ENCODE measurements around the gene MED22. TPM values are rescaled to one million over a fixed set of nuclear protein-coding genes. Genes with fewer than 3 reads are reported as not detected.

Gene MED22
- total RNA-seq (10 to 100 TPM; 19.3 to 32.0 TPM), polyA plus RNA-seq (10 to 100 TPM; 11.4 to 20.9 TPM)
- long read RNA-seq, donor 1, transcript MED22-209 (4 exons, 3,867 nt): major isoform, 9 of 4,694 reads
- long read RNA-seq, donor 1, partial matches to known transcripts: 4,640 of 4,694 reads
- long read RNA-seq, donor 1, other reads (novel, unspliced or antisense): 45 of 4,694 reads
- long read RNA-seq, donor 2, partial matches to known transcripts: 3,070 of 3,118 reads
- long read RNA-seq, donor 2, other reads (novel, unspliced or antisense): 48 of 3,118 reads
- long read RNA-seq, donor 3, partial matches to known transcripts: 2,841 of 2,880 reads
- long read RNA-seq, donor 3, other reads (novel, unspliced or antisense): 36 of 2,880 reads
- long read RNA-seq, donor 4, partial matches to known transcripts: 3,309 of 3,351 reads
- long read RNA-seq, donor 4, other reads (novel, unspliced or antisense): 42 of 3,351 reads
- long read RNA-seq, donor 5, transcript MED22-209 (4 exons, 3,867 nt): major isoform, 6 of 5,263 reads
- long read RNA-seq, donor 5, partial matches to known transcripts: 4,025 of 5,263 reads
- long read RNA-seq, donor 5, other reads (novel, unspliced or antisense): 1,229 of 5,263 reads

DNA sequence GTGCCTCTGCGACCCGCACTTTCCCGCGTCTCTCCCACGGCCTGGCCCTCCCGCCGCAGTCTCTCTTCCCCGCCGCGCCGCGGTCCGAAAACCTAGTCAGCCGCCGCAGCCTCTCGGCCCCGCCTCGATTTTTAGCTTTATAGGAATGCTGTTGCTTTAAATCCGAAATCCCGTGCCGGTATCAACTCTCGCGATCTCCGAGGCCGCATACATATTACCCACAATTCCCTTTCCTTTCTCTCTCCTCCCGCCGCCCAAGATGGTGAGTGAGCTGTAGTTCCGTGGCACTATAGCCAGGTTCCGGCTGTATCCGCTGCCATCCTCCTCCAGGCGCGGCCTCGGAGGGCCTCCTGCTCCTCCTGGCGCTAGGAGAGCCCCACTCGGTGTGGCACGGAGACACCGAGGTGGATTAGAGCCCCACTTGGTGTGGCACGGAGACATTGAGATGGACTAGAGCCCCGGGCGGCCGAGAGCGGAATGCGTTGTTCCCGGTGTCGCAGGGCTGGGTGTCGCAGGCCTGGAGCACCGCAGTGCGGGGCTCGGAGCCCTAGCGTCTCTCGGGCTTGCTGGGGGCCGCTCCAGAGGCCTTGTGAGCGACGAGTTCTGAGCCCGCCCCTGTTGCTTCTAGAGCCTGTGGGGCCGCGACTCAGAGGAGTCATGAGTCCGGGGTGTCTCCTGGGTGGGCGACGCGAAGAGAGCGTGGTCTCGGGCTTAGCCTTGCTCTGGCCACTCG lies at the start of gene MED22, which contains the start of gene RPL7A:
MED22 (minus strand) TSS at position 147 of the 733 bp plus-strand sequence. CDS start 1,469 bp downstream, outside the sequence.
RPL7A (plus strand) TSS at position 234 of the 733 bp plus-strand sequence; CDS start at position 260, 26 bp downstream.
- ATAC-seq (ENCODE audit: insufficient read depth, low FRiP score): peak; percentile 89
- Histone ChIP-seq H3K4me3 (peak within 1 kb of the TSS; percentile 100), H3K27ac (ENCODE audit: low read depth in 1 of 2, low read length in 1 of 2) (peak within 1 kb of the TSS; percentile 66 to 97), H3K9me3 (ENCODE audit: control insufficient read depth in 4 of 4, insufficient read depth in 3 of 4, low read length in 3 of 4) (no peaks in the 10 kb centered on the region), H3K36me3 (ENCODE audit: control insufficient read depth in 4 of 4, insufficient read depth in 4 of 4, low read length in 4 of 4) (peaks cover 12 to 77% (median 57%) of the 10 kb centered on the region in 4 donors), H3K9ac (ENCODE audit: insufficient read depth in 1 of 2, low read length in 2 of 2) (peak within 1 kb of the TSS; percentile 92 to 98), H3K4me1 (ENCODE audit: control insufficient read depth in 5 of 5, insufficient read depth in 5 of 5, low read length in 5 of 5) (peaks cover 0 to 23% (median 12%) of the 10 kb centered on the region in 5 donors), H3K27me3 (ENCODE audit: control insufficient read depth in 3 of 3, insufficient read depth in 3 of 3, low read length in 2 of 3) (no peaks in the 10 kb centered on the region)
- peak; percentile 95 to 99 (median 98) for DNase-seq
- WGBS, 2 donors: 0% methylated on average over 62 to 64 of the region's 64 CpGs
- TF ChIP-seq, protein P1, sequence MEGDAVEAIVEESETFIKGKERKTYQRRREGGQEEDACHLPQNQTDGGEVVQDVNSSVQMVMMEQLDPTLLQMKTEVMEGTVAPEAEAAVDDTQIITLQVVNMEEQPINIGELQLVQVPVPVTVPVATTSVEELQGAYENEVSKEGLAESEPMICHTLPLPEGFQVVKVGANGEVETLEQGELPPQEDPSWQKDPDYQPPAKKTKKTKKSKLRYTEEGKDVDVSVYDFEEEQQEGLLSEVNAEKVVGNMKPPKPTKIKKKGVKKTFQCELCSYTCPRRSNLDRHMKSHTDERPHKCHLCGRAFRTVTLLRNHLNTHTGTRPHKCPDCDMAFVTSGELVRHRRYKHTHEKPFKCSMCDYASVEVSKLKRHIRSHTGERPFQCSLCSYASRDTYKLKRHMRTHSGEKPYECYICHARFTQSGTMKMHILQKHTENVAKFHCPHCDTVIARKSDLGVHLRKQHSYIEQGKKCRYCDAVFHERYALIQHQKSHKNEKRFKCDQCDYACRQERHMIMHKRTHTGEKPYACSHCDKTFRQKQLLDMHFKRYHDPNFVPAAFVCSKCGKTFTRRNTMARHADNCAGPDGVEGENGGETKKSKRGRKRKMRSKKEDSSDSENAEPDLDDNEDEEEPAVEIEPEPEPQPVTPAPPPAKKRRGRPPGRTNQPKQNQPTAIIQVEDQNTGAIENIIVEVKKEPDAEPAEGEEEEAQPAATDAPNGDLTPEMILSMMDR (IDR thresholded peaks at IDR 0.05; ENCODE audit: control extremely low read depth, extremely low read depth): peak; percentile 3

DNA sequence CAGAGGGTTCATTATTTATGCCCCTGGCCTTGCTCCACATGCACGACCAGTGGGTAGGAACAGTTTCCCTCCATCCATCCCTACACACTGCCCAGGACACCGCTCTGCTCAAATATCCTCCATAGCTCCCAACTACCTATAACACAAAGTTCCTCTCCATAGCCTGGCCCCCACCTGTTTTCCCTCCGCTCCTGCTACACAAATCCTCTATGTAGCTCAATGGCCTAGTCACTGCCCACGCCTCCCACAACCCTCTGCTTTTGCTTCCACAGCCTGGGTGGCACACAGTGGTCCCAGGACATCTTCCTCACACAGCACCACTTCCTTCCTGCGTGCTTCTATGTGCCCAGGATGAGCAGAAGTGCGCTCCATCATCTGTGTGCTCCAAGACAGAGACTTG lies 49.4 kb upstream of the MED22 start:
- no peak for DNase-seq
- TF ChIP-seq, protein P1 (IDR thresholded peaks at IDR 0.05; ENCODE audit: control extremely low read depth, extremely low read depth): no peak
- no peak overlapping the region for H3K4me3 ChIP-seq
- H3K27ac ChIP-seq (ENCODE audit: low read depth in 1 of 2, low read length in 1 of 2): no peak overlapping the region
- peaks cover 0 to 2% (median 0%) of the 10 kb centered on the region in 4 donors for H3K36me3 ChIP-seq (ENCODE audit: control insufficient read depth in 4 of 4, insufficient read depth in 4 of 4, low read length in 4 of 4)
- no peak overlapping the region for H3K9ac ChIP-seq (ENCODE audit: insufficient read depth in 1 of 2, low read length in 2 of 2)
- H3K9me3 ChIP-seq (ENCODE audit: control insufficient read depth in 4 of 4, insufficient read depth in 3 of 4, low read length in 3 of 4): no peaks in the 10 kb centered on the region
- no peak for ATAC-seq (ENCODE audit: insufficient read depth, low FRiP score)
- H3K27me3 ChIP-seq (ENCODE audit: control insufficient read depth in 3 of 3, insufficient read depth in 3 of 3, low read length in 2 of 3): peaks cover 0 to 6% (median 0%) of the 10 kb centered on the region in 3 donors
- WGBS, 2 donors: 78 to 79% methylated on average over 6 of the region's 6 CpGs
- no peaks in the 10 kb centered on the region for H3K4me1 ChIP-seq (ENCODE audit: control insufficient read depth in 5 of 5, insufficient read depth in 5 of 5, low read length in 5 of 5)

DNA sequence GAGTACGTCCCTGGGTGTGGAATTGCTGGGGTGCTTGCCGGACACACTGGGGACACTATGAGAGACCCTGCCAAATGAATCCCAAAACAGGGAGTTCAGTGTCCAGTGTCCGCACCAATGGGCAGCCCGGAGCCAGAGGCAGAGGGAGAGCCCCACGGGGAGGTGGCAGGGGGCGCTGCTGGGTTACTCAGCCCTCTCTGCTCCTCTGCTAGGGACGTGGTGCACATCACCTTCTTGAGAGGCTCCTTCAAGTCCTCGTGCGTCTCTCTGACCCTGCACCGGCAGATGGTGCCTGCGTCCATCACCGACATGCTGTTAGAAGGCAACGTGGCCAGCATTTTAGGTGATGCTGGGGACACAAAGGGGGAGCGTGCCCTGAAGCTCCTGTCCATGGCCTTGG lies 49.0 kb upstream of the MED22 start:
- ATAC-seq (ENCODE audit: insufficient read depth, low FRiP score): no peak
- DNase-seq: peak in 1 of 3 donors; percentile 29
- Histone ChIP-seq H3K36me3 (ENCODE audit: control insufficient read depth in 4 of 4, insufficient read depth in 4 of 4, low read length in 4 of 4) (peaks cover 0 to 2% (median 0%) of the 10 kb centered on the region in 4 donors), H3K4me3 (no peak overlapping the region), H3K9ac (ENCODE audit: insufficient read depth in 1 of 2, low read length in 2 of 2) (no peak overlapping the region), H3K27me3 (ENCODE audit: control insufficient read depth in 3 of 3, insufficient read depth in 3 of 3, low read length in 2 of 3) (peaks cover 0 to 6% (median 0%) of the 10 kb centered on the region in 3 donors), H3K4me1 (ENCODE audit: control insufficient read depth in 5 of 5, insufficient read depth in 5 of 5, low read length in 5 of 5) (no peaks in the 10 kb centered on the region), H3K27ac (ENCODE audit: low read depth in 1 of 2, low read length in 1 of 2) (no peak overlapping the region), H3K9me3 (ENCODE audit: control insufficient read depth in 4 of 4, insufficient read depth in 3 of 4, low read length in 3 of 4) (no peaks in the 10 kb centered on the region)
- TF ChIP-seq, protein P1 (IDR thresholded peaks at IDR 0.05; ENCODE audit: control extremely low read depth, extremely low read depth): no peak
- WGBS, 2 donors: 39% methylated on average over 14 of the region's 14 CpGs
